H1 (cell line): Measurements from ENCODE around the gene FABP7. TPM values are rescaled to one million over a fixed set of nuclear protein-coding genes. Genes with fewer than 3 reads are reported as not detected.

Experiments used
- CTCF ChIA-PET: fragments of 300-600 bp; sonication (Branson Sonifier 250); formaldehyde crosslinking; loops from one replicate; lab custom pipeline; 2021; ENCODE audit not compliant: partially characterized antibody; lab: Charles Lee
- POLR2A ChIA-PET: fragments of 300-600 bp; sonication (Branson Sonifier 250); formaldehyde crosslinking; loops from one replicate; lab custom pipeline; 2021; ENCODE audit warnings: inconsistent platforms; ENCODE audit not compliant: partially characterized antibody; lab: Charles Lee
- DNase-seq, 2 experiments: peaks; one replicate each; pipeline versions ENCODE4 v3.0.0 to v3.0.0-alpha.2; 2010 to 2022; ENCODE audit warnings: low spot score in 2 of 2, low read depth in 1 of 2, mixed read lengths in 1 of 2
- FAIRE-seq: peaks from 2 replicates; lab custom pipeline; 2011; peaks lifted over from hg19 to GRCh38; lab: Jason Lieb, UNC
- H2AFZ ChIP-seq: 2 replicates; pipeline ENCODE4 v1.8.1; 2012; ENCODE audit warnings: low read length, inconsistent platforms
- H2AK5ac ChIP-seq: 2 replicates; pipeline ENCODE4 v1.6.1; 2013; ENCODE audit warnings: low read depth, low read length
- H2BK120ac ChIP-seq: replicated peaks from 2 replicates; pipeline ENCODE3; 2013; ENCODE audit warnings: low read depth, low read length, inconsistent platforms
- H2BK12ac ChIP-seq: 2 replicates; pipeline ENCODE4 v1.6.1; 2013; ENCODE audit warnings: low read depth, low read length
- H2BK15ac ChIP-seq: 2 replicates; pipeline ENCODE4 v1.6.1; 2013; ENCODE audit warnings: low read length
- H2BK20ac ChIP-seq: 2 replicates; pipeline ENCODE4 v1.6.1; 2013; ENCODE audit warnings: low read length
- H2BK5ac ChIP-seq: 2 replicates; pipeline ENCODE4 v1.6.1; 2013; ENCODE audit warnings: low read depth, low read length
- H3K14ac ChIP-seq: 2 replicates; pipeline ENCODE4 v1.6.1; 2013; ENCODE audit warnings: inconsistent platforms; ENCODE audit not compliant: insufficient read length
- H3K18ac ChIP-seq: 2 replicates; pipeline ENCODE4 v1.6.1; 2013; ENCODE audit warnings: low read length; ENCODE audit errors: extremely low read depth
- H3K23ac ChIP-seq: 2 replicates; pipeline ENCODE4 v1.6.1; 2013; ENCODE audit warnings: inconsistent platforms; ENCODE audit not compliant: insufficient read length
- H3K23me2 ChIP-seq: 2 replicates; pipeline ENCODE4 v1.6.1; 2013; ENCODE audit warnings: low read depth, low read length
- H3K27ac ChIP-seq: 2 replicates; pipeline ENCODE4 v1.6.1; 2011; ENCODE audit warnings: low read depth, low read length, inconsistent platforms
- H3K27me3 ChIP-seq, 4 experiments: replicated peaks in 1 of 4; 1 replicate in 1 of 4; 2 replicates in 3 of 4; pipeline versions ENCODE4 v1.6.1 to v1.8.1; 2011 to 2013; ENCODE audit warnings: low read length in 3 of 4, mild to moderate bottlenecking in 3 of 4, inconsistent platforms in 2 of 4, mixed read lengths in 2 of 4, moderate library complexity in 1 of 4; ENCODE audit not compliant: control insufficient read depth in 3 of 4, insufficient read depth in 3 of 4; ENCODE audit errors: extremely low read depth in 1 of 4
- H3K36me3 ChIP-seq, 4 experiments: 2 replicates each; pipeline versions ENCODE4 v1.6.1 to v1.8.1; 2011 to 2013; ENCODE audit warnings: mild to moderate bottlenecking in 4 of 4, low read length in 3 of 4, moderate library complexity in 2 of 4, control low read depth in 1 of 4, inconsistent platforms in 1 of 4; ENCODE audit not compliant: insufficient read depth in 4 of 4, control insufficient read depth in 2 of 4
- H3K4ac ChIP-seq: replicated peaks from 2 replicates; pipeline ENCODE3; 2013; ENCODE audit warnings: low read length, low read depth, mixed read lengths, inconsistent platforms; ENCODE audit not compliant: insufficient read length
- H3K4me1 ChIP-seq, 4 experiments: replicated peaks in 1 of 4; 1 replicate in 1 of 4; 2 replicates in 3 of 4; pipeline versions ENCODE4 v1.6.1 to v1.8.1; 2011 to 2013; ENCODE audit warnings: low read length in 3 of 4, inconsistent platforms in 2 of 4, mixed read lengths in 1 of 4; ENCODE audit not compliant: insufficient read depth in 4 of 4, control insufficient read depth in 3 of 4
- H3K4me2 ChIP-seq, 2 experiments: 2 replicates each; pipeline versions ENCODE4 v1.6.1 to v1.8.1; 2011 to 2013; ENCODE audit warnings: low read depth in 2 of 2, low read length in 2 of 2, control low read depth in 1 of 2, inconsistent platforms in 1 of 2, mild to moderate bottlenecking in 1 of 2; ENCODE audit not compliant: insufficient read depth in 1 of 2
- H3K4me3 ChIP-seq, 4 experiments: fragments of 200-600, 300-600 bp in 1 of 4; sonication (generic), shearing (Covaris generic), sonication (Bioruptor Twin) in 1 of 4; 2 replicates each; pipeline versions ENCODE4 v1.5.1 to v1.8.1; 2011 to 2016; ENCODE audit warnings: low read length in 4 of 4, low read depth in 3 of 4, control low read depth in 2 of 4, inconsistent platforms in 2 of 4, mild to moderate bottlenecking in 2 of 4, mixed read lengths in 1 of 4, moderate library complexity in 1 of 4; ENCODE audit not compliant: insufficient read depth in 2 of 4; ENCODE audit errors: extremely low read depth in 1 of 4
- H3K56ac ChIP-seq: replicated peaks from 2 replicates; pipeline ENCODE3; 2013; ENCODE audit warnings: low read depth, mild to moderate bottlenecking, mixed read lengths, low read length, inconsistent platforms; ENCODE audit not compliant: insufficient read length
- H3K79me1 ChIP-seq: 2 replicates; pipeline ENCODE4 v1.6.1; 2013; ENCODE audit warnings: low read depth, low read length, control low read depth
- H3K79me2 ChIP-seq, 2 experiments: 2 replicates each; pipeline versions ENCODE4 v1.6.1 to v1.8.1; 2012 to 2013; ENCODE audit warnings: low read length in 2 of 2, mild to moderate bottlenecking in 2 of 2, inconsistent platforms in 1 of 2; ENCODE audit not compliant: insufficient read depth in 2 of 2, control insufficient read depth in 1 of 2
- H3K9ac ChIP-seq, 4 experiments: replicated peaks in 1 of 4; 1 replicate in 1 of 4; 2 replicates in 3 of 4; pipeline versions ENCODE4 v1.6.1 to v1.8.1; 2011 to 2013; ENCODE audit warnings: low read depth in 3 of 4, low read length in 3 of 4, control low read depth in 2 of 4, mild to moderate bottlenecking in 2 of 4, moderate library complexity in 2 of 4, inconsistent platforms in 1 of 4; ENCODE audit errors: extremely low read depth in 1 of 4
- H3K9me3 ChIP-seq, 2 experiments: 2 replicates each; pipeline versions ENCODE4 v1.6.1 to v1.8.1; 2012 to 2013; ENCODE audit warnings: mild to moderate bottlenecking in 2 of 2, moderate library complexity in 2 of 2, control low read depth in 1 of 2, inconsistent platforms in 1 of 2, low read depth in 1 of 2, low read length in 1 of 2, mixed read lengths in 1 of 2; ENCODE audit not compliant: insufficient read depth in 2 of 2
- H4K20me1 ChIP-seq, 2 experiments: replicated peaks in 1 of 2; 2 replicates each; pipeline versions ENCODE3 to v1.8.1; 2011 to 2013; ENCODE audit warnings: inconsistent platforms in 2 of 2, low read length in 2 of 2, mild to moderate bottlenecking in 1 of 2; ENCODE audit not compliant: insufficient read depth in 2 of 2, control insufficient read depth in 1 of 2
- H4K5ac ChIP-seq: 2 replicates; pipeline ENCODE4 v1.6.1; 2013; ENCODE audit warnings: low read length, low read depth, mixed read lengths, inconsistent platforms; ENCODE audit not compliant: insufficient read length
- H4K8ac ChIP-seq: 2 replicates; pipeline ENCODE4 v1.8.0; 2013; ENCODE audit warnings: mild to moderate bottlenecking, moderate library complexity, low read length, inconsistent platforms; ENCODE audit not compliant: insufficient read depth; ENCODE audit errors: extremely low read depth
- H4K91ac ChIP-seq: replicated peaks from 2 replicates; pipeline ENCODE3; 2013; ENCODE audit warnings: low read length, mixed read lengths, inconsistent platforms; ENCODE audit not compliant: insufficient read length
- BRCA1 ChIP-seq: IDR thresholded peaks from 2 replicates; pipeline ENCODE4 v1.6.1; 2012; ENCODE audit warnings: low read depth, low read length, improper control_type of control experiment
- CBX8 ChIP-seq: fragments of 300-800, 300-1000 bp; sonication (generic); IDR thresholded peaks from 2 replicates; pipeline ENCODE4 v1.7.1; 2016; ENCODE audit warnings: low read depth, low read length, borderline replicate concordance
- EZH2 ChIP-seq: fragments of 200-600 bp; sonication (generic); IDR thresholded peaks from 2 replicates; pipeline ENCODE4 v1.7.1; 2012; ENCODE audit warnings: low read depth, mild to moderate bottlenecking, moderate library complexity, low read length, inconsistent platforms; ENCODE audit not compliant: severe bottlenecking
- MAX ChIP-seq: IDR thresholded peaks from 2 replicates; pipeline ENCODE4 v1.6.1; 2012; ENCODE audit warnings: inconsistent platforms
- SUZ12 ChIP-seq: fragments of 200-600 bp; sonication (generic); IDR thresholded peaks from 2 replicates; pipeline ENCODE4 v1.6.1; 2012; ENCODE audit warnings: mild to moderate bottlenecking, inconsistent platforms, low read length, moderate library complexity, mixed read lengths
- TCF12 ChIP-seq: IDR thresholded peaks from 2 replicates; pipeline ENCODE4 v1.6.1; 2011; ENCODE audit warnings: low read depth, mild to moderate bottlenecking, low read length
- USF2 ChIP-seq: IDR thresholded peaks from 2 replicates; pipeline ENCODE4 v1.6.1; 2011; ENCODE audit warnings: low read length, improper control_type of control experiment
- ZNF274 ChIP-seq: IDR thresholded peaks from 2 replicates; pipeline ENCODE4 v1.7.0; 2012; ENCODE audit warnings: low read length, borderline replicate concordance; ENCODE audit errors: extremely low read depth
- WGBS, 2 experiments: shearing (Covaris generic) in 1 of 2; methylation state at CpG; one replicate each; pipeline versions ENCODE4 v1.1.6 to v1.1.7; 2013 to 2015; ENCODE audit warnings: low lambda C conversion rate in 2 of 2, mixed read lengths in 2 of 2, inconsistent platforms in 1 of 2, low coverage in 1 of 2, missing lambda C conversion rate in 1 of 2; ENCODE audit not compliant: insufficient replicate concordance in 2 of 2, insufficient coverage in 1 of 2, insufficient read length in 1 of 2; ENCODE audit errors: extremely low coverage in 1 of 2, missing lambda C conversion rate in 1 of 2; 5-methylcytosine and 5-hydroxymethylcytosine counted together
- polyA plus RNA-seq, 7 experiments: library from polyadenylated mRNA; depleted of rRNA in 3 of 7; stranded (reverse) in 5 of 7; unstranded in 2 of 7; fragments of >200 nt in 5 of 7; fragments of 200-250 nt in 2 of 7; gene quantifications; 1 replicate in 5 of 7; 2 replicates in 1 of 7; 4 replicates in 1 of 7; pipeline versions ENCODE4 v1.2.1 to v1.2.3, GENCODE V29; 2011 to 2013; ENCODE audit warnings: missing spikeins in 2 of 7, mixed read lengths in 2 of 7
- total RNA-seq: library from RNA; stranded (reverse); fragmentation: NEBNext Ultra II Directional; extraction: Animal tissue kit (Norgen Biotek cat#: 25700); gene quantifications from 2 replicates; pipeline ENCODE4 v1.2.1, GENCODE V29; 2021

Gene FABP7
- total and polyA plus RNA-seq, 2 of the 8 experiments (the other 6 are each of a cell fraction or from before 2014, with no cell fraction given), result 10.6 to 13.1 TPM

GRCh38 chr6:122736163-122736562 lies 43.4 kb upstream of the FABP7 start:
- Histone ChIP-seq H3K4me1 (peaks cover 2 to 7% (median 6%) of the 10 kb centered on the region in 4 experiments; a peak in 5 of 7 replicates), H3K36me3 (no peaks in the 10 kb centered on the region), H3K27ac (no peak overlapping the region), H3K9me3 (no peaks in the 10 kb centered on the region), H3K4ac (no peak overlapping the region), H3K79me2 (no peaks in the 10 kb centered on the region), H2BK120ac (no peak overlapping the region), H2BK5ac (no peak overlapping the region), H4K8ac (no peak overlapping the region), H3K9ac (no peak overlapping the region), H3K27me3 (no peaks in the 10 kb centered on the region), H3K79me1 (no peaks in the 10 kb centered on the region), H3K4me2 (no peak overlapping the region), H3K14ac (no peak overlapping the region), H3K23ac (no peak overlapping the region), H2BK15ac (no peak overlapping the region)
- WGBS, 2 experiments, result 84% methylated on average over 4 of the region's 4 CpGs; no CpG with 5 or more reads in 1 of the 2 experiments
- DNase-seq (no peak), FAIRE-seq (no peak)
- POLR2A ChIA-PET, result no interaction called here
- no peak for TF ChIP-seq ZNF274
- no peak for TF ChIP-seq SUZ12
- TF ChIP-seq EZH2, result no peak
- no peak for TF ChIP-seq TCF12
- no peak for TF ChIP-seq USF2
- no peak for TF ChIP-seq CBX8
- no peak for TF ChIP-seq MAX
- no peak for TF ChIP-seq BRCA1
- TF ChIP-seq, all 59 proteins: peak for 0
- Histone ChIP-seq H3K4me3 (no peak overlapping the region), H2AK5ac (no peak overlapping the region), H2BK20ac (no peak overlapping the region), H3K18ac (no peak overlapping the region), H3K56ac (no peak overlapping the region), H2BK12ac (no peak overlapping the region), H4K91ac (no peak overlapping the region), H3K23me2 (no peaks in the 10 kb centered on the region; the same call in 1 of the 2 replicates), H4K20me1 (no peaks in the 10 kb centered on the region), H4K5ac (no peak overlapping the region), H2AFZ (no peak overlapping the region)
- CTCF ChIA-PET, result interaction anchor here (0.9 kb wide), 1 partner anchor 102 kb away, joined by 3 read pairs; no protein-coding TSS in a partner anchor
